Measurements from ENCODE around the gene NLRP11.

- no peak for TF ChIP-seq CTCF (IDR thresholded peaks at IDR 0.05; ENCODE audit: insufficient read depth, low read length)
- no peak for TF ChIP-seq POLR2AphosphoS5 (IDR thresholded peaks at IDR 0.05; ENCODE audit: low read depth)
- no peak for TF ChIP-seq GABPA (IDR thresholded peaks at IDR 0.05; ENCODE audit: low read depth)
Measured at GRCh38 chr19:55877211-55877610, 45.4 kb upstream of the NLRP11 start.

All from HL-60 (cell line).